COLO668 (cell line): Measurements from ENCODE around the gene GPR39.

ENCODE experiments used
- DNase-seq: peaks from one replicate; lab custom pipeline; 2025; ENCODE audit not compliant: unreplicated experiment; lab: John Stamatoyannopoulos, UW

Gene GPR39

GRCh38 chr2:132597166-132597565, 180.6 kb downstream of the GPR39 start:
- no peak for DNase-seq

- no peak for DNase-seq
Measured at GRCh38 chr2:132597831-132598230, 181.2 kb downstream of the GPR39 start.

GRCh38 chr2:132598536-132598935, 181.9 kb downstream of the GPR39 start:
- DNase-seq = no peak

GRCh38 chr2:132599556-132599955, 183.0 kb downstream of the GPR39 start:
- DNase-seq = no peak

- no peak for DNase-seq
Measured at GRCh38 chr2:132604561-132604960, 188.0 kb downstream of the GPR39 start.

- DNase-seq = no peak
Measured at GRCh38 chr2:132605236-132606180, 188.9 kb downstream of the GPR39 start.

- no peak for DNase-seq
Measured at GRCh38 chr2:132606649-132607048, 190.0 kb downstream of the GPR39 start.

GRCh38 chr2:132607426-132608090, 191.0 kb downstream of the GPR39 start:
- no peak for DNase-seq

GRCh38 chr2:132608311-132608710, 191.7 kb downstream of the GPR39 start:
- DNase-seq = no peak

GRCh38 chr2:132609101-132609890, 192.7 kb downstream of the GPR39 start:
- peak; percentile 11 for DNase-seq

- DNase-seq = no peak
Measured at GRCh38 chr2:132611719-132612118, 195.1 kb downstream of the GPR39 start.

GRCh38 chr2:132615329-132616085, 198.9 kb downstream of the GPR39 start:
- DNase-seq = no peak

- no peak for DNase-seq
Measured at GRCh38 chr2:132617989-132618388, 201.4 kb downstream of the GPR39 start.

GRCh38 chr2:132618734-132619133, 202.1 kb downstream of the GPR39 start:
- no peak for DNase-seq

- no peak for DNase-seq
Measured at GRCh38 chr2:132620115-132620514, 203.5 kb downstream of the GPR39 start.

- DNase-seq = peak; percentile 29
Measured at GRCh38 chr2:132621131-132621875, 204.7 kb downstream of the GPR39 start.

GRCh38 chr2:132623096-132623839, 206.7 kb downstream of the GPR39 start:
- no peak for DNase-seq

- DNase-seq = no peak
Measured at GRCh38 chr2:132627536-132627935, 210.9 kb downstream of the GPR39 start.

GRCh38 chr2:132632000-132632649, 215.5 kb downstream of the GPR39 start:
- DNase-seq = no peak
